Measurements from ENCODE around the gene GBP3.
"Not testable (repeated sequence)": the region's sequence is repeated elsewhere in the genome, so short reads cannot be mapped to it uniquely, and the experiment has no call there.

The GBP3 gene

GRCh38 chr1:89022167-89022959 lies at the start of gene GBP3:
GBP3 (minus strand) TSS chr1:89022866; CDS start chr1:89020721, 2,145 bp downstream.
- no peak for DNase-seq

GRCh38 chr1:89070509-89070908 lies 47.8 kb upstream of the GBP3 start:
- DNase-seq = no peak

DNA sequence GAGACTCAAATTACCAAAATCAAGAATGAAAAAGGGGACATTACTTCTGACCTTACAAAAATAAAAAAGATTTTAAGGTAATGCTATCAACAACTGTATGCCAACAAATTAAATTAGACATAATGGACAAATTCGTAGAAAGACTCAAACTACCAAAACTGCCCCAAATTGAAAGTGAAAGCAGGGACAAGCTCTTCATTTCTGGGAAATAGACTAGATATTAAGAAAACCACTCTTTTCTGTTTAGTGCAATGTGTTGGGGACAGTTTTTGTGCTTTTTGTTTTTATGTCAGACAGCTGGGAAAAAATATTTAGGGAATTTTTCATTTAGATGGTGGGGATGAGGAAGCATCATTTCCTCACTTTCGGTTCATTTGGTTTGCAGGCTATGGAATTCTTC lies 47.3 kb upstream of the GBP3 start:
- no peak for DNase-seq

- DNase-seq = no peak
These were observed 45.6 kb upstream of the GBP3 start for GRCh38 chr1:89068291-89068690.

DNA sequence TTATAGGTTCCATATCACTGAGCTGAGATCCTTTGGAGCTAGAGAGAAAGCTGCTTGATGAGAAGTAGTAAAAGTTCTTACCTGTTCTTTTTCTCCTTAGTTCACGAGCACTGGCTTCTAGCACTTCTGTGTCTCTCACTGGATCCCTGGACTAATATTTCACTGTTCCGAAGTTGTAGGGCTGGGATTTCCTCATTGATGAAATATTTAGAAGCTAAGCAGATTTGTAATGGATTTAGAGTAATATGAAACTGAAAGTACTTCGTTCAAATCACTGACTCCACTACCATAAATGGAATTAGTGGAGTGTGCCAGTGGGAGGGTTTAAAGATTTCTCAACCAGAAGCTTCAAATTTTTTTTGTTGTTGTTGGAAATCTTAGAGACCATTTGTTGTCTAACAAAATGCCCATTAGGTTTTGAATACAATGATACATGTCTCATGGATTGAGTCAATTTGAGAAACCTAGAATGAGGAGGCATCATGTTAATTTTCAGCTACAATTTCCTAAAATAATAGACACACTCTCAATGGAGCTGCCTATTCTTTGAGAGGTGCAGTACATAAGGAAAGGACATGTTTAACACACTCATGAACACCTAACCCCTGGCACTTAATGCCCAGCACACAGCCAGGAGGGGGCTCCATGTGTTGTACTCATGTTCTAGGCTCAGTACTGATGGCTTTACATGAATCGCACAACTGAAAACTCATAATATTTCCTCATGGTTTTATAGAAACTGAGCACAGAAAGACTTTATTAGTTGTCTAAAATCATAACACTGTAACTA lies 42.6 kb upstream of the GBP3 start, which contains the start of gene GBP1:
TSS of gene GBP1 (minus strand) at position 130 of the 790 bp plus-strand sequence. CDS start 1,974 bp downstream, outside the sequence.
- no peak for DNase-seq

GRCh38 chr1:89064632-89065031 lies 42.0 kb upstream of the GBP3 start:
- DNase-seq = no peak

DNA sequence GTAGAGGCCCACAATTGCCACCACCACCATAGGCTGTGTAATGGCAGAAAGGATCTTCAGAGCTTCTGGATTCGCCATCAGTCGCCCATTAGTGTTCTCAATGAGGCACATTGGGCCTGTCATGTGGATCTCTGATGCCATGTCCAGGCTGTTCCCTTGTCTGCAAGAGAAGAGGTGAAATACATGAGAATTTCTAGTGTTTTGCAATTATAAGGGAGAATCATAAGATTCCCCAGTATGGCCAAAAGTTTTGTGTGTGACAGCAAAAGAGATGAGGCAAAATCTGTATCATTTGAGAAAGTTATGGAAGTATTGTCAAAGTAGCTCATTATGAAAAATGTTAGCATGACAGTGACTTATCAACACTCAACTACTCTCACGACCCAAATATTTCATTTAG lies 40.4 kb upstream of the GBP3 start:
- no peak for DNase-seq

GRCh38 chr1:89060091-89060490 lies 37.4 kb upstream of the GBP3 start:
- DNase-seq = no peak

DNA sequence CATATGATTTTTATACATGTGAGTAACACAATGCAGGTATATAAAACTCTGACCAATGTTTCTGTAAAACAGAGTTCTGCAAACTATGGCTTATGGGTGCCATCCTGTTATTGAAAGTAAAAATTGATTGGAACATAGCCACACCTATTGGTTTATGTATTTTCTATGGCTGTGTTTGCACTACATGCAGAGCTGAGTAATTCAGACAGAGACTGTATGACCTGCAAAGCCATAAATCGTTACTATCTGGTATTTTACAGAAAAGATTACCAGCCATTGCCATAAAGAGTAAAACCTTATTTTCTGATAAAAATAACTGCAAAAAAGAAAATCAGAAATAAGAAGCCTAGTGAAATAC lies 29.3 kb upstream of the GBP3 start:
- no peak for DNase-seq

DNA sequence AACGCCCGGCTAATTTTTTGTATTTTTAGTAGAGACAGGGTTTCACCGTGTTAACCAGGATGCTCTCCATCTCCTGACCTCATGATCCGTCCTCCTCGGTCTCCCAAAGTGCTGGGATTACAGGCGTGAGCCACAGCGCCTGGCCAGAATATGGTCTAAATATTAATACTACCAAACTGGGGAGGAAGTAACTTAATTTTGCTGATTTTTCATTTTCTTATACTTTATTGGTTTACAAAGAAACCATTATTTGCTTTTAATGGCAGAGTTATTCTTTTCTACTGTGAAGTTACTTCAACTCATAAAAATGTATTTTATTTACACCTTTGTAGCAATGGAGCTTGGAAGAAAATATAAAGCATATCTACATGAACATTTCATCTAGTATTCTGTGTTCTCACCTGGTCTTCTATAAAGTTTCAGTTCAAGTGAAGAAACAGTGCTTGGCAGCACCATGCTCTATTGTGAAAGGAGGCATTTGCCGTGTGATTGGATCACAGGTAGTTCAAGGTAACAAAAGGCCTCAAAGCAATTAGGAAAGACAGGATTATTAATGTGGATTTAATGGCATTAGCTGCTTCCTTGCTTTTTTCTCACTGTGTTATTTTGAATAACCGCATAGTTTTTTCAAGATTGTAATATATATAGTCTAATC lies 28.8 kb upstream of the GBP3 start:
- no peak for DNase-seq

GRCh38 chr1:89050649-89051033 lies 28.0 kb upstream of the GBP3 start:
- DNase-seq = no peak

- DNase-seq = not testable (repeated sequence)
These were observed 27.4 kb upstream of the GBP3 start for GRCh38 chr1:89049901-89050648.

GRCh38 chr1:89049187-89049586 lies 26.5 kb upstream of the GBP3 start:
- DNase-seq = not testable (repeated sequence)

DNA sequence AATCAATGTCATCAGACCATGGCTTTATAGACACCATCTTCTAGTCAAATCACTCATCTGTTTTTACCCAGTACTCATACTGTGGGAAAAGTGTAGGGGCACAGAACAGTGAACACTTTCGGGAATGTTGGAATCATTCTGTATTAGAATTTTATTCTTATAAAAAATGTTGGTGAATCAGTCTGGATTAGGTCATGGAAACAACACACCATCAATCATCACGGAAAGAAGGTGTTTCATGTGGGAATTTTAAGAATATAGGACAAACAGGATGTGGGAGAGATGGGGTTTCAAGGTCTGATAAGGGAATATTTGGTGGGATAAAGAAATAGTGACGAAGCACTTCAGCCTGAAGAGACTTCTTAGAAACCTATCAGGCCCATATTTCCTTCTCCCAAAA lies 25.1 kb upstream of the GBP3 start:
- DNase-seq = no peak

- DNase-seq = not testable (repeated sequence)
These were observed 23.9 kb upstream of the GBP3 start for GRCh38 chr1:89046318-89047183.

- DNase-seq = no peak
These were observed 22.5 kb upstream of the GBP3 start for GRCh38 chr1:89044970-89045721.

GRCh38 chr1:89043940-89044339 lies 21.3 kb upstream of the GBP3 start:
- no peak for DNase-seq

- DNase-seq = no peak
These were observed 19.8 kb upstream of the GBP3 start for GRCh38 chr1:89042491-89042890.

DNA sequence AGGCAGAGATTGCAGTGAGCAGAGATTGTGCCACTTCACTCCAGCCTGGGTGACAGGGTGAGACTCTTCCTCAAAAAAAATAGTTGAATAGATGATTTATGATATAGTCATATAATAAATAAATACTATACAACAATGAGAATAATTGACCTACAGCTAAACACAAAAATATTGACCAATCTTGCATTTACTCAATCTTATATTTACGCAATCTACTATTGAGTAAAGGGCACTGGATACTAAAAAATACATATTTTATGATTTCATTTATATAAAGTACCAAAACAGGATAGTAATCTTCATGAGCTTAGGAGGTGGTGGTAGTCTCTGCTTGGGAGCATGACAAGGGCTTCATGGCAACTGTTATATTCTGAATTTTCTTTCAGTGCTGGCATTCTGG lies 19.1 kb upstream of the GBP3 start:
- no peak for DNase-seq

GRCh38 chr1:89041119-89041641 lies 18.5 kb upstream of the GBP3 start:
- no peak for DNase-seq

GRCh38 chr1:89040315-89040626 lies 17.6 kb upstream of the GBP3 start:
- DNase-seq = no peak
